AML-193 (cell line): ENCODE measurements around the gene HHLA2.
"Not testable (repeated sequence)": the region's sequence is repeated elsewhere in the genome, so short reads cannot be mapped to it uniquely, and the experiment has no call there.

Source experiments
- DNase-seq, 2 experiments: peaks; one replicate each; lab custom pipeline; 2025; lab: John Stamatoyannopoulos, UW

HHLA2 gene, protein sequence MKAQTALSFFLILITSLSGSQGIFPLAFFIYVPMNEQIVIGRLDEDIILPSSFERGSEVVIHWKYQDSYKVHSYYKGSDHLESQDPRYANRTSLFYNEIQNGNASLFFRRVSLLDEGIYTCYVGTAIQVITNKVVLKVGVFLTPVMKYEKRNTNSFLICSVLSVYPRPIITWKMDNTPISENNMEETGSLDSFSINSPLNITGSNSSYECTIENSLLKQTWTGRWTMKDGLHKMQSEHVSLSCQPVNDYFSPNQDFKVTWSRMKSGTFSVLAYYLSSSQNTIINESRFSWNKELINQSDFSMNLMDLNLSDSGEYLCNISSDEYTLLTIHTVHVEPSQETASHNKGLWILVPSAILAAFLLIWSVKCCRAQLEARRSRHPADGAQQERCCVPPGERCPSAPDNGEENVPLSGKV

DNA sequence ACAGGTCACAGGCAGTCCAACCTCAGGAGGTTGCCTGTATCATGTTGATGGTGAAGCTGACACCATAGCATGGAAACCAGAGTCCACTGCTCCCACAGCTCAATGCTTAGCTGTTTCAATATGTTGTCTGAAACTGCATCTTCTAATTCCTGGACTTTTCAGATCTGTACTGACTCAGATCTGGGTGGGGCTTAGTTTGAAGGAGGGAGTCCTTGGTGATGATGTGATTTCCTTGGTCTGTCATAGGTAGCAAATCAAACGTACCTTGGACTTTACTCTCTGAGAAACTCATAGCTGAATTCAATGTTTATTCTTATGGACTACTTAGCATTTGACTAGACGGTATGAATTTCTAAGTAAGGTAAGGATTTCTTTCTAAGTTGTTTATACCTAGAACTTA is at the start of gene HHLA2:
HHLA2 (plus strand) TSS at position 310 of the 400 bp plus-strand sequence. CDS start 55,266 bp downstream, outside the sequence.
- no peak for DNase-seq

DNA sequence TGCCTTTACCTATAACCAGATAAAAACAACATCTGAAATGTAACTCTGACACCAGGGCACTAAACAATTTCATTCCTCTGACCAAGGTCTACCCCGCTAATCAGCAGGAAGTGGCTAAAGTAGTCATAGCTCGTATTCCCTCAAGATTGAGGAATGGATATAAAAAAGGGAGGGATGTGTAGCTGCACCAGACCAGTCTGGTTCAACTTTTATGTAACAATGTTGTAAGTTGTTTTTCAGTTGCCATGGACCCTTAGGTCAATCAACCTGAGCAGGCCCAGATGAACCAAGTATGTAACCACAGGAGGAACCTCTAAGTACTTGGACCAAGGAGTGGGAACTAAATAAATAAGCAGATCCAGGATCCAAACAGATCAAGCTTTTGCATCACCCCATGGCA is 45.7 kb upstream of the HHLA2 start:
- DNase-seq = no peak

DNA sequence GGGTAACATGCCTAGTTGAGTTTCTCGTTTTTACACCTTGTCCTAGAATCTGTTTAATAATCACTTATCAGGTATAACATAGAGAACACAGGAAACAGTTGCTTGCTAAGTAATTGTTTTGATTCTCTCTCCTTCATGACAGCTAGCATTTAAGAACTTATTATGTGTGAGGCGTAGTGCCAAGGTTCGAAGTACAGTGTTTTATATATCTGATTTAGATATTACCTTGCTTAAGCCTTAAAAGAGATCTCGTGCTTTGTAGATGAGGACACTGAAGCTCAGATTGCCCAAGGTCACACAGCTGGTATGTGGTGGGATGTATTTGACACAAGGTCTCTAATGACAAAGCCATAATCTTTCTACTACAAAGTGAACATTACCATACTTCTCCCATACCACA is 45.1 kb upstream of the HHLA2 start:
- no peak for DNase-seq

DNA sequence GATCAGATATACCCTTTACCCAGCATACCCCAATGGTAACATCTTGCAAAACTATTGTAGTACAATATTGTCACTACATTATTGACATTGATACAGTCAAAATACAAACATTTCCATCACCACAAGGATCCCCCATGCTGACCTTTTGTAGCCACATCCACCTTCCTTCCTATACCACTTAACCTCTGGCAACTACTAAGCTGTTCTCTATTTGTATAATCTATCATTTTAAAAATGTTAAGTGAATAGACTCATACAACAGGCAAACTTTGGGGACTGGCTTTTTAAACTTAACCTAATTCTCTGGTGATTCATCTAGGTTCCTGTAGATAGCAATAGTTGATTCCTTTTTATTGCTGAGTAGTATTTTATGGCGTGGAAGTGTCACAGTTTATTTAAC is 44.5 kb upstream of the HHLA2 start:
- DNase-seq = no peak

DNA sequence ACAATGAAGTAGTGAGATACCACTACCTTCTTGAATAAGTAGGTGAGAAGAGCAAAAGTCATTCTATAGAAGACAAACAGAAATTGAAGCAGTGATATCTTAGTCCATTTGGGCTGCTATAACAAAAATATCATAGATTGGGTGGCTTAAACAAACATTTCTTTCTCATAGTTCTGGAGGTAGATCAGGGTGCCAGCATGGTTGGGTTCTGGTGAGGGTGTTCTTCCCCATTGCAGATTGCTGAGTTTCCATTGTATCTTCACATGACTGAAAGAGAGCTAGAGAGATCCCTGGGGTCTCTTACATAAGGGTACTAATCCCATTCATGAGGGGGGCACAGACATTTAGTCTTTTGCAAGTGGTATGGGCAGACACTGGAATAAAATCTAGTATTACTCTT is 41.2 kb upstream of the HHLA2 start:
- no peak for DNase-seq

DNA sequence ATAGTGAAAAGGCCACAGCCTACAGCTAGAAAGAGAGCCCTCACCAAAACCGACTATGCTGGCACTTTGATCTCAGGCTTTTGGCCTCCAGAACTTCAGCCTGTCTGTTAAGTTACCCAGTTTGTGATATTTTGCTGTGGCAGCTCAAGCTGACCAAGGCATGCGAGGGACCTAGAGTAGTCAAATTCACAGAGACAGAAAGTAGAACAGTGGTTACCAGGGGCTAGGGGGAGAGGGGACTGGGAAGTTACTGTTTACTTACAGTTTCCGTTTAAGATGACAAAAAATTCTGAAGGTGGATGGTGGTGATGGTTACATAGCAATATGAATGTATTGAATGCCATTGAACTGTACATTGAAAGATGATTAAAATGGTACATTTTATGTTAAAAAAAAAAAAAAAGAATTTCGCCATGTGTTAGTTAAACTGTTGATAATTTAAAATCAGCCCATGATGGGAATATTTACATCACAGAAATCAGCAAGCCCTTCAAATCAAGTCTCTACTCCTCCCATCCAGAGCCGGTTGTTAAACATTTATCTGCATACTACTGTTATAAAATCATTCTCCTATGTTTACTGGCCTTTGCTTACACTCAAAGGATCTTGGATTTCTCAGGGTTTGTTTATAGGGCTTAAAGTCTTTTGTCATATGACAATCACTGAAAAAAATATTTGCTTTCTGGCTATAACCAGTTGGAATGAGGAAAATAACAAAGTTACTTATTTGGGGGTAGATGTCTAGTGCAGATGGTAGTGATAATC is 31.6 kb upstream of the HHLA2 start:
- not testable (repeated sequence) for DNase-seq

DNA sequence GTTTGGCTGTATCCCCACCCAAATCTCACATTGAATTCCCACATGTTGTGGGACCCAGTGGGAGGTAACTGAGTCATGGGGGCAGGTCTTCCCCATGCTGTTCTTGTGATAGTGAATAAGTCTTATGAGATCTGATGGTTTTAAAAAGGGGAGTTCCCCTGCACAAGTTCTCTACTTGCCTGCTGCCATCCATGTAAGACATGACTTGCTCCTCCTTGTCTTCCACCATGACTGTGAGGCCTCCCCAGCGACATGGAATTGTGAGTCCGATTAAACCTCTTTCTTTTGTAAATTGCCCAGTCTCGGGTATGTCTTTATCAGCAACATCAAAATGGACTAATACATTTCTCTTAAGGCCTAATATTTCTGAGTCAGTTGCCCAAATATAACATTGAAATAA is 28.1 kb upstream of the HHLA2 start:
- DNase-seq = not testable (repeated sequence)

DNA sequence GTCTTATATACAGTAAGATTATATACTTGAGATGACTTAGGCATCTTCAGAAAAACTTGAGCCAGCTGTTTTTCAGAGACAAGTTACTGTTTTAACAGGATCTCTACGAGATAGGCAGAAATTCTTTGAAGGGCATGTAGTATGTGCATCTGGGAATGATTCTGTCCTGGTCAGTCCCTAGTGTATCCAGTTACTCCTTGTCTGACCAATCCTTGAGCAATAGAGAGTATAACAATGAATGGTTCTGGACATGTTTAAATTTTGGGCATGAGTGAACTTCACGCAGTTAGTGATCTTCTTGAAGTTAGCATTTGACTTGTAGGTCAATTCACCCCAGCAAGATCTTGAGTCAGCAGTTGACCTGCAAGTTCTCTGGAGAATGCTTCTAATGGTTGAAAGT is 24.7 kb upstream of the HHLA2 start:
- DNase-seq = no peak

DNA sequence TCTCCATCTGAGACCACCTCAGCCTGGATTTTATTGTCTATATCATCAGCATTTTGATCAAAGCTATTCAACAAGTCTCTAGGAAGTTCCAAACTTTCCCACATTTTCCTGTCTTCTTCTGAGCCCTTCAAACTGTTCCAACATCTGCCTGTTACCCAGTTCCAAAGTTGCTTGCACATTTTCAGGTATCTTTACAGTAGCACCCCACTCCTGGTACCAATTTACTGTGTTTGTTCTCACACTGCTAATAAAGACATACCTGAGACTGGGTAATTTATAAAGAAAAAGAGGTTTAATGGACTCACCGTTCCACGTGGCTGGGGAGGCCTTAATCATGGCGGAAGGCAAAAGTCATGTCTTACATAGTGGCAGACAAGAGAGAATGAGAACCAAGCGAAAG is 17.3 kb upstream of the HHLA2 start:
- DNase-seq = not testable (repeated sequence)

DNA sequence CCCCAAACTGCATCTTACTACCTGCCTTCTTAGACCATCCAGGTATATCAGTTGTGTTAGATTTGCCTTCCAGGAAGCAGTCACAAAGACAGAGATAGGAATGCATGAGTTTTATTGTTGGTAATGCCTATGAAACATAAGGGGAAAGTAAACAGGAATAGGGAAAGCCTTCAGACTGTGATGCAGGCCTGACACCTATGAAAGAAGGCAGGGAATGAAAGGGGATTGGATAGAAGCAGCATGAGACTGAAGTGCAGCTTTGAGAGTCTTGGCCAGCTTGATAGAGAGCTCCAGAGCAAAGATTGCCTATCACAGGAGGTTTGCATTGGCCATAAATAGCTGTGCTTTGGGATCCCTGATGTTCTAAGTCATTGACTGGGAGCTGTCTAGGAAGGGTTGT is 15.9 kb upstream of the HHLA2 start:
- DNase-seq = no peak

DNA sequence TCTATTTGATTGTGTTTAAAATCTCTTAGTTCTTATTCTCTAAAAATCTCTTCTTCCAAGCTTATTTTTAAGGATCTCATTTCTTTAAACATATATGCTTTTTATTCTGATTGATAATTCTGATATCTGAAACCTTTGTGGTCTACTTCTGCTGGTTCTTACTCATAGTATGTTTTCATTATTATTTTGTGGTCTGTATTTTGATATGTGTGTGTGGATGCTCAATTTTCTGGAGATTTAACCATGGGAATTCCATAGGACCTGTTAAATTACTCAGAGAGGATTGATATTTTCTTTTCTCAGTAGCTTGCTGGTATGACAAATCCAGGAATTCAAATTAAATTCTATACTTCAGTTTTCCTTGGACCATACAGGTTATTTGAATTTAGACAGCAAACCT is 14.7 kb upstream of the HHLA2 start:
- no peak for DNase-seq

DNA sequence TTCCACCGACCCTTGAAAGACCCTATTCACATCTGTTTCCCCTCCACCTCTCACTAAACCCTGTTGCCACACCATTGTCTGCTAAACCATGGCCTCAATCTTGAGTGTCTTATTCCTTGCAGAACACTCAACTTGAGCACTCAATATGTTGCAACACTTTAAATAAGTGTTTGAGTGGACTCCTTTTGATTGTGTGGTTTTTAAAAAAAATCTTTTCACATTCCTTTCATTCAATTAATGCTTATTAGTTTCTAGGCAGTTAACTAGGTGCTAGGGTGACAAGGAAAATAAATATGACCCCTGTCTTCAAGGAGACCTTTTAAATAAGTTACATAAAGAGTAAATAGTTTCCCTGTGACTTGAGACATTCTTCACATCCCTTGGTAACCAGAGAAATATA is 13.3 kb upstream of the HHLA2 start:
- DNase-seq = no peak

DNA sequence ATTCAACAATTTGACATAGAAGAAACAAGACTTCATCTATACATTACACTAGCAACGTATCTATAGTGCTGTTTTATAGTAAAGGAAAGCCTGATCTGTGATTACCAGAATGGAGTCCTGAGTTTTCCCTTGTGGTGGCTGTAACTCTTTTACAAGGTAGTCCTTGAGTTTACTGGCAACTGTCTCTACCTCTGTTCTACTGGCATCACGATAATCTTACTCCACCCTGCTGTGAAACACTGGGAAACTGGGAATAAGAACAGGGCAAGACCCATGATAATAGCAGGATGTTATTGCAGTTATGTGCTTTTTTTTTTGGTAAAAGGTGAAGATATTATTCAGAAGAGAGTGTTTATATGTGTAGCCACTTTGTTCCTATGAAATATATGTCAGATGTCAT is 12.4 kb upstream of the HHLA2 start:
- DNase-seq = no peak

DNA sequence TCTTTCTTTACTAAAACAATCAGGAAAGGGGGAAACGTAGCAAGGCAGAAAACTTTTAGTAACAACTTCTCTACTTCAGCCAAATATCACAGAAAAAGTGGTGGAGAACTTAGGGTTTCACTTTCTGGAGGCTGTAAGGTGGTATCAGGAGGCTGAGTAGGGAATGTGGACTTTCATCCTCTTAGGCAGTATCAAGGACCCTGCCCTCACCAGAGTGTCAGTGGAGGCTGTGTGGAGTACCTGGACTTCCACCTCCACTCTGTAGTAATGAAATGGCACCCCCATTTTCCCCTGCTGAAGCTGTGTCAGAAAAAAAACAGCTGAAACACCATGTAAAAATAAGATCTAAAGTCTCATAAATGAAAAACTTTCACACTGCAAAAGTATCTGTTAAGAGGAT is 11.2 kb upstream of the HHLA2 start:
- no peak for DNase-seq

DNA sequence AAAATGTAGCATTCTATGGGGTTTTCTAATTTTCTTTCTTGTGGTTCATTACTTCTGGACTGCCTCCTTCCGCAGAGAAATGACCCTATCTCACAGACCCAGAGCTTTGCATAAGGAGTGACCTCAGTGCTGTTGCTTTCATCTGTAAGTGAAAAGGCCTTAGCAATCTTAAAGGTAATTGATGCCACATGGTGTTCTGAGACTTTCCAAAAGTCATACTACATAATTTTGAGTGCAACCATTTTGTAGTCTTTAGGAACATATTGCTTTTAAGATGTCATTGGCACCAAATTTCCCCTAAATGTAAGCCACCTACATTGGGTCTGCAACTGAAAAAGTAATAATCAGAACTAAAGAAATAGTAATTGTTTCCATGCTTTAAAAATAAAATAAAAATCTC is 9.2 kb upstream of the HHLA2 start:
- no peak for DNase-seq

DNA sequence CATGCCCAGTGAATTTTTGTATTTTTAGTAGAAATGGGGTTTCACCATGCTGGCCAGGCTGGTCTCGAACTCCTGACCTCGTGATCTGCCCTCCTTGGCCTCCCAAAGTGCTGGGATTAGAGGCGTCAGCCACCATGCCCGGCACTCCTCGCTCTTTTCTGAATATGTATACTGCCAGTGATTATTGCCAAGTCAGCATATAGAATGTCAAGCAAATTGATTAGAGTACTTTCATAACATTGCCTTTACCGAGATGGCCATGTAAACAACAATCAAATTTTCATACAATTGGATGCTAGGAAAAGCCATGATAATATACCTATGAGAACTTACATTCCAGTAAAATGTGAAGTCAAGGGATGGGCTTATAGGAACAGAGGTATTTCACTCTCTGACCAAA is 8.2 kb upstream of the HHLA2 start:
- DNase-seq = not testable (repeated sequence)

DNA sequence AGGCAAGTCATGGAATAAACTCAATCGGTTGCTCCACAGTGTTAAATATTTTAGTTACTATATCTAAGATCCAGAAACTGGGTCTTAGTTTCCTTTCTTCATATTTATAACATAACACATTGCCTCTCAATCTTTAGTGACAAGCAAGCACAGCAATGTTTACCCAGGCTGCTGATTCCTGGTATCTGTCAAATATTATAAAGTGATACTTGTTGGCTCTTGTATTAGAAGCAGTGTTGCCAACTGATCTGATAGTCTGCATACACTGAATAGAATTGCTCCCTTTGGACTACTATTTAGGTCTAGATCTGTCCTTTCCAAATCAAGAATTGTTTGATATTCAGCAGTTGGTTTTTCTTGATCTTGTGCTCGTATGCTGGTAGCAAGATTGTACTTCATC is 7.2 kb upstream of the HHLA2 start:
- DNase-seq = no peak

DNA sequence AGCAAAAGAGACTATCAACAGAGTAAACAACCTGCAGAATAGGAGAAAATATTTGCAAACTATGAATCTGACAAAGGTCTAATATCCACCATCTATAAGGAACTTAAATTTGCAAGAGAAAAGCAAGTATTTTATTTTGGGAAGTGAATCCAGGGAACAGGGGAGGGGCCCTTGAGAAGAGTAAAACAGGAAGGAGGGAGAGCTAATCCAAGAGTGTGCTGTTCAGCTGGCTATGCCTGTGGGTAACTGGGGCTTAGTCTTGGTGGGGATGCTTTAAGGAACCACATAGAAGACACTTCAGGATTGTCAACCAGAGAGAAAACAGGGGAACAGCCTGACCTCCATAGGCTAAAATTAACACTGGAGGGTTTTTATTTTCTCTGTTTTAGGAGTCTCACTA is 3.9 kb upstream of the HHLA2 start:
- no peak for DNase-seq

DNA sequence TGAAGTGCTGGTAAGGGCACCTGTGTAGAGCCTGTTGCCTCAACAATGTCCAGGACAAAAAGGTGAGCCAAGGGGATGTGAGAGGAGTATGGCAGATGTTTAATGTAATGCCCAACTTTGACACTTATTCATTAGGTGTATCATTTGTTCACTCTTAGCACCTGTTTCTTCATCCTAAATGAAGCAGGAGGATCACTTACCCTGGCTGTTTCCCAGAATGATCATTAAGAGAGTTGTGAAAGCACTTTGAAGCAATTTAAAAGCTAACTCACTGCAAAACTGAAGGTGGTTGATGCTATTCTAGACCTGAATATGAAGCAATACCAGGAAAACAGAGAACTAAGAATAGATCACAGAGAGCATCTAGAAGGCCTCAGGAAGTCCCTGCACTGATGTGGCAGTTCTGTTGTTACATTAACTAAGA is 3.4 kb upstream of the HHLA2 start:
- DNase-seq = no peak

DNA sequence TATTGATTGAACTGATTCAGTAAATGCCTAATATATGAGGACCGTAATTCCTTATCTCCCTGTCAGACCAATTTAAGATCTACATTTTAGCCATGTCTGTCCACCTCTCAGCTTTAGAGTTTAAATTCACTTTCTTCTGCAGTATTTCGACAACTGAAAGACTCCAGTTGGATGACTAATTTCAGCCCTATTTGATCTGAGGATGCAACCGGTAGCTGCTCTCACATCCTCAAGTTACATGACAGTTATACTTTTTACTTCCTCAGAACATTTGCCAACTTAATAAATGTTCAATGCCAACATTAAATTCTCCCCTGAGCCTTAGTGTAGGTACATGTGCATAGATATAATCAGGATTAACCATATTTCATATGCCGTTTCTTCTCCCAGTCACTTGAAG is 2.5 kb upstream of the HHLA2 start:
- peak in 1 of 2 experiments; percentile 16 for DNase-seq

DNA sequence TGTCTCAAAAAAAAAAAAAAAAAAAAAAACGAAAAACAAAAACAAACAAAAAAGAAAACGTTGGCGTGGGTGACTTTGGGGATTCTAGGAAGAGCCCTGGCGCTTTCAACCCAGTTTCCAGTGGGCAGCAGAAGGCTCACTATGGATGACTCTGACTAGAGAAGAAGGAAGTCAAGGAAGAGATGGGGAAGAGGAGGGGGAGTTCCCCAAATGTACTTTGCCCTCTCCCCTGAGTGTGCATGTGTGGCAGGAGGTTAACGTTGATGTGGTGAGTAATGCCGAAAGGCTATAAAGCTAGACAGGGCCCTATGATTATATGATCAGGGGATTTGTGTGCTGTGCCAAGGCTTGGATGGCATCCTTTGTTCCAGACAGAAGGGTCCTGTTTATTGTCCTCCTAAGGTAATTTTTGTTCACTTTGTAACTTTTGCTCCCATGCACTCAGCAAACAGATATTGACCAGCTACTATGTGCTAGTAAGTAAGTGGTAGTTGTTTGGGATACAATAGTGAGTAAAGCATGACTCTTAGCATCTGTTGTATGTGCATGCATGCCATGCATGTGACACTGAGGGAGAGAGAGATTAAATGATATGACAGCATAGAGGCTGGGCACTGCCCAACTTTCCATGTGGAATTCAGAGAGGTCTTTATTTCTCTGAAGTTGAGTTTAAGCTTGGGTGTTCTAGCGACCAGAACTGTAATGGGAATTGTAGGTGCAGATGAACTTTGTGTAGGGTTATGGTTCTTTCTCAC is 750 bp upstream of the HHLA2 start:
- no peak for DNase-seq

DNA sequence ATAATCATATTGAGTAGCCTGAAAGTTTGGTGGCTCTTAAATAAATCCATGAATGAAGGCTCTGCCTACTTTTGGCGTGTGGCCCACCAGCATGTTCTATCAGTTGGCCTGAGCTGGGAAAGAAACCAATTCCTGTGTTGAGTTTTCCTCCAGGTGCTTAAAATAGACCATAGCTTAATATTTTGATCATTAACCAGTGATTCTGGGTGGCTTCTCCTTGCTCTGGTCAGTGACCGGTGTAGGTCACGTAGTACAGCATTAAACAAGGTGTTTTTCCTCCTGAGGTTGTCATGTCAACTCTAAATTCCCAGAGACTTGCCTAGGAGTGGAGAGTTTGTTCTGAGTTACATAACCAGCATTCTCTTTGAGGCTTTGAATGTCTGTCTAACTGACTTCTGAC is 1.3 kb downstream of the HHLA2 start:
- no peak for DNase-seq

DNA sequence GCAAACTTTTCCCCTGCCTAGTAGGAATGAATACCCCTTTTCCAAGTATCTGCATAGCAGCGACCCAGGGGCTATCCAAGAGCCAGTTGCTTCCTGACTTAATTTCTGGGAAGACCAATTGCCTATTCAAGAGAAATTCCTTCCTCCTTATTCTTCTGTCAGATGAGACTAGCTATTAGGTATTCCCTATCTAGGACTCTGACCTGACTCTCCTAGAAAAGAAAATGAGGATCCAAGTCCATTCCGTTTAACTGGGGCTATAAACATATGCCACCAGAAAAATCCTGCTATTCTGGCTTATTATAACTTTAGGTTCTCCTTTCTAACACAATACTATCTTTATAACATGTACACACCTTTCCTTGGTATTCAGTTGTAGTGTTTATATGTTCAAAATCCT is 1.7 kb downstream of the HHLA2 start:
- DNase-seq = no peak
